Activated CD4-positive, alpha-beta T cell treated with anti-CD3 and anti-CD28 coated beads, Interleukin-2, amount 50 U/mL, for 24 hours (primary cell): ENCODE results near the gene ENPP6.
"Not testable (repeated sequence)": the region's sequence is repeated elsewhere in the genome, so short reads cannot be mapped to it uniquely, and the experiment has no call there.

Experiments
- DNase-seq, 2 donors: peaks; one replicate each; pipeline ENCODE4 v3.0.0-alpha.2; 2020; ENCODE audit warnings: low read depth in 1 of 2, low spot score in 1 of 2

The ENPP6 gene

DNA sequence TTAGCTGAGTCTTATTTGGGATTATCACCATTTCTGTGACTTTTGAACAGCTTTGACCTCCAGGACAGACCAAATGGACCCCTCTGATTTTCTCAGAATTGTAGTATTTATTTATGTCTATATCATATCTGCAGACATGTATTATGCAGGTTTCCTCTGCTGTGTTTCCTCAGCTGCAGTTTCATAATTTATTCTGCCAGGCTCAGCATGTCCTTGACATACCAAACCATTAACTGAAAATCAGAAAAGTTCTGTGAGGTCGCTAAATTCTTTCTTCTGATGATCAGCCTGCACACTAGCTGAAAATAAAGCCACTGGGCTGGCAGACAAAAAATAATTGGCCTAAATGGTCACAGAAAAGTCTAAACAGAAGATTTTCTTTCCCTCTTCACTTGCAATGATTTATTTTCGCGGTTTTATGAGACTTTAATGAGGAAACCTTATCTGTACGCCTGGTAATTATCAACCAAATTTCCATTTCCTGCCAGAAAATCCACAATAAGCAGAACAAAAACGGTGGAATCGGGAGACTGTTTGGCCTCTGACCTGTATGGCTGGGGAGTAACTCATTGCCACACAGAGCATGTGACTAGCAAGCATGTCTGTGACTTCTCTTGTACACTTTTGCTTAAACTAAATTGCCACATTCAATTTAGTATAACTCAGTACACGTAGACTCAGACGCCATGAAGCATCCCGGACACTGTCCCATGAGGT lies 150.9 kb downstream of the ENPP6 start:
- no peak for DNase-seq

DNA sequence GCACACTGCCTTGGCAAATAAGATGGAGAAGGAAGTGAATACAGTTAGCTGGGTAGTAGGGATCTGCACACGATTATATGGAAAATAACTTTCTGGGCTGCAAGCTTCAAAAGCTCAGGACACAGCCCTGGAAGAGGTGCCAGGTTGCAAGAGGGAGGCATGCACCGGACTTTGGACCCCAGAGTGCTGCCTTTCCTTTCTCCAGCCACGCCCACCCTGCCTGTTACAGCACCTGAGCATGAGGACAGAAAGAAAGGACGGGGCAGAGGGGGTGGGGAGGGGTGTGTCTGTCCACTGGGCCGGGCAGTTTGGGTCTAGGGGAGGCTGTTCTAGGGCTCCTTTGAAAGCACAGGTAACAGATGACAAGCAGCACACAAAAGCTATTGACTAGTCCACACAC lies 152.8 kb downstream of the ENPP6 start:
- no peak for DNase-seq

DNA sequence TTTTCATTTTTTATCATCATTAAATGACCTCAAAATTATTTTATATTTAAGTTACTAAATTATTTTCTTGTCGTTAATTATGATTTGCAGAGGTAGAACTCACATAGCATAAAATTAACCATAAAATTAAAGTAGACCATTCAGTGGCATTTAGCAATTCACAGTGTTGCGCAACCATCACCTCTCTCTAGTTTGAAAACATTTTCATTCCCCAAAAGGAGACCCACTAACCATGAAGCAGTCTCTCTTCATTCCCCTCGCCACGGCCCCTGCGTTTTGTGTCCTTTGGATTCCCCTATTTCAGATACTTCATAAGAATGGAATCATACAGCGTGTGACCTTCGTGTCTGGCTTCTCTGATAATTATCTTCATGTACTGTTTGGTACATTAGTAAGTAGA lies 154.9 kb downstream of the ENPP6 start:
- DNase-seq = no peak

DNA sequence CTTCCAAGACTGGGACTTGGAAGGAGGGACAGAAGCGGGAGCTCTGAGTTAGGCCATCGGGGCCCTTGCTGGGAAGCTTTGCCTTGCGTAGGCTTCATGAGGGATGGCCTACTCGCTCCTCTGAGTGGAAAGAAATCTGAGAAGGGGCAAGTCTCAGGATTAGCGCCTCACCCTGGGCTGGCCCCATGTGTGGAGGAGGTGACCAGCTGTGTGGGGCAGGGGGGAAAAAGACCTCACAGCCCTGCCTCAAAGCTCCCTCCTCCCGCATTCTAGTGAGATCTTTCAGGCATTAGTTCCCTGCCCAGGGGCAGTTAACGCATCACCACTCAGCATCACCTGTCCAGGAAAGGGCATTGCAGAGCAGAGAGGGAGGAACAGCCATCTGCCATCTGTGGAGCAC lies 156.1 kb downstream of the ENPP6 start:
- DNase-seq = no peak

DNA sequence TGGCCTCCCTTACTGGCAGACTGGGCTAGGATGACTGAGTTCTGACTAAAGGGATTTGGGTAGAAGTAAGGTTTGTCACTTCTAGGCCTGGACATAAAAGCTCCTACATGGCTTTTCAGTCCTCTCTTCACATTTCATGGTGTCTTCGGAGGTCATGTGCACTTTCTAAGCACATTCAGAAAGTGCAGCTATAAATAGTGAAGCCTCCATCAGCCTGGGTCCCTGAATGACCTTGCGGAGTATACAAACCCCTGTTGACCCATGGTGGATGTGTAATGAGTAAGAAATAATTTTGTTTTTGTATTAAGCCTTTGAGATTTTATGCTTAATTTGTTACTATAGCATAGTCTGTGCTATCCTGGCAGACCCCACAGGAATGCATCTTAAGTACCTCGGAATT lies 158.6 kb downstream of the ENPP6 start:
- DNase-seq = no peak

DNA sequence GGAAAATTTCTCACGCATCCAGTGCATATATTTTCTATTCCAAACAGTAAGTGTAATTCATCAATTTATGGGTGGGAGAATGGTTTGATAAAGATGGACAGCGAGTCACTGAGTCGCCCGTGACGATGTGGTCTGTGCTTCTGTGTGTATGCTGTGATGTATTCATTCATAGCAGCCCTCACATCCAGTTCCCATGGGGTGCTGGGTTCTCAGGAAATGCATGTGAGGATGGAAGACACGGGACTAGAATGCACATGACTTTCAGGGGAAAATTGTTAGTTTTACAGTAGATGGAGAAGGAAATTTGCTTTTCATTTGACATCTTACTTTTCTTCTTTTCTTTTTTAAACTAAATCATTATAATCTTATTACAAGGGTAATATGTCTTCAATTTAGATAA lies 159.6 kb downstream of the ENPP6 start:
- no peak for DNase-seq

DNA sequence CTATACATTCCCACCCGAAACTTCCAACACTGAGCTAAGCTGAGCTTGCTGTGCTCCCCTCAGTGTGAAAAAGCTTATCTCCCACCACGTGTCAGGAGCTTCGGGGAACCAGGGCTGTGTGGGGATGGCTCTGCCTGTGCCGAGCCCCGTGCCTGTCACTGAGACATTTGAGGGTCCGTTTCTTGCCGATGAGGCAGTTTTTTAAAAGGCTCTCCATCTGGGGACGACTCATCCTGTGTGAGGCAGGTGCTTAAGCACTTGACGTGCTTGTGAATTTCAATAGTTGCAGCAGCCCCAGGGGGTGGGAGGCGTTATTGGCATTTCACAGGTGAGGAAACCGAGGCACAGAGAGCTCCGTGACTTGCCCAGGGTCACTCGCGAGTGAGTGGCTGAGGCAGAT lies 160.8 kb downstream of the ENPP6 start:
- no peak for DNase-seq

DNA sequence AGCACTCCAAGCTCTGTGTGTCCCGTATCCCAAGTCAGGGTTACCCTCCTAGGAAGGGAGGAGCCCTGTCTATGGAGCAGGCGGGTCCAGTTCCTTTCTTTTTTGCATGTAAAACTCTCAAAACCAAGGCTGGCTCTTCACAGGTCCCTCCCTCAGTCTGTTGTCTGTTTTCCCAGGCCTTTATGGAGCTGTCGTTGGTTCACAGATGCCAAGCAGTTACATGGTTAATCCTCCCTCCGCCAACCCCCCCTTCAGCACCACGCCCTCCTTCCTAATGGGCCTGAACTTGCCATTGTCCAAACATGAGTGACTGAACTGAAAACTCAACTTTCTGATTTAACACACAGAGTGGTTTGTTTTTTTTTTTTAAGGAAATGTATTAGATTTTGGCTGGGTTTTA lies 164.2 kb downstream of the ENPP6 start:
- no peak for DNase-seq

DNA sequence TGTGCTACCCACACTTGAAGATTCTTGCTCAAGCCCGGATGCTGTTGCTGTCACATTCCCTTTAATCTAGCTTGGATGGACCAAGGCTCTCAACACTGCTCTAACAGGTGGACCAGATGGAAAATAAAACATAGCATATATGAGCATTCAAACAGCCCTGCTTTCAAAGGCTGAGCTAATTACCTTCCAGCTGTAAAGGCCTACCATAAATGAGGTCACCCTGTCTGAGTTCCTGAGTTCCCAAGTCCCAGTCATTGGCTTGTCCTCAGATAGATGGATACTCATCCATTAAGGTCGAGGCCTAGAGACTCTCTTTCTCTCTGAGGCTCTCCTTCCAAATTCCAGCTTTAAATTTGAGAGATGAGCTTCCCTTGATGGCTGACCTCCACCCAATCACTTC lies 165.1 kb downstream of the ENPP6 start:
- DNase-seq = no peak

DNA sequence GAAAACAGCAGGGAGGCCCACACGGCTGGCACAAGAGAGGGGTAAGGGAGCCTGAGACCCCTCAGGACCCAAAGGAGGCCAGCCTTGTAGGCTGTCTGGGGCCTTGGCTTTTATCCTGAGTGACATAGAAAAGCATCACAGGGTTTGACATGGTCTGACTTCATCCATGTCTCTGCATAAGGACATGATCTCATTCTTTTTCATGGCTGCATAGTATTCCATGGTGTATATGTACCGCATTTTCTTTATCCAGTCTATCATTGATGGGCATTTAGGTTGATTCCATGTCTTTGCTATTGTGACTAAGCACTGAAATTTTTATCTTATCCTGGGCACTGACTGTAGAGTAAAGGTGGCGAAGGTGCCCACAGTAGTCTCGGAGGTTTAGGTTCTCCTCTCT lies 166.4 kb downstream of the ENPP6 start:
- DNase-seq = not testable (repeated sequence)

DNA sequence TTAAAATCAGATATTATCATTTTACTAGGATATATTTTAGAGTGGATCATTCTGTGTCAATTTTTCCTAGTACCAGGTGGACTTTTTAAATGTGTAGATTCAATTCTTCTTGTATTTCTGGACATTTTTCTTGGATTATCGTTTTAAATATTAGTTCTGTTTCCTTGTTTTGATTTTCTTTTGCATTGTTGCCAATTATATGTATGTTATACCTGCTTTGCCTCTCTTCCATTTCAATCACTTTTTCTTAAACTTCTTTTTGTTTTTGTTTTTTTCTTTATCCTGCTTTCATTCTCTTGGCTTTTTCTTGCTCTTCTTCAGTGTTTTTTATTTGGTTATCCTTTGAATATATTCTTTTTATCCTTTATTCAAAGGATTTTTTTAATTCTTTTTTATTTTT lies 171.5 kb downstream of the ENPP6 start:
- DNase-seq = no peak

DNA sequence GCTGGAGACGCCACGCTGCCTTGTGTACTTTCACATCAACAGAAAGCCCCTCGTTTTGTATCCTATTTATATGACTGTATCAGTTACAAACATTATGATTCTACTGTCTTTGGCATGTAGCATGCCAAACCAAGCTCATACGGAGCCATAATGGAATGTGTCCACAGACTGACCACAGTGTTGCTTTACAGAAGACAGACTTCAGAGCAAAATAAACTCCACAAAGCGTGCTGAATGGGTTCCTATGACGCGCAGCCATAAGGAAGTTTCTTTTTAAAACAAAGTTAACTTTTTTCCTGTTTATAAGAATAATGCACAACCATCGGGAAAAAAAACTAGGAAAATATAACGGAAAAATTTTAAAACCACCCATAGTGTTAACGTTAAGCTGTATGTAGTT lies 176.5 kb downstream of the ENPP6 start:
- no peak for DNase-seq

DNA sequence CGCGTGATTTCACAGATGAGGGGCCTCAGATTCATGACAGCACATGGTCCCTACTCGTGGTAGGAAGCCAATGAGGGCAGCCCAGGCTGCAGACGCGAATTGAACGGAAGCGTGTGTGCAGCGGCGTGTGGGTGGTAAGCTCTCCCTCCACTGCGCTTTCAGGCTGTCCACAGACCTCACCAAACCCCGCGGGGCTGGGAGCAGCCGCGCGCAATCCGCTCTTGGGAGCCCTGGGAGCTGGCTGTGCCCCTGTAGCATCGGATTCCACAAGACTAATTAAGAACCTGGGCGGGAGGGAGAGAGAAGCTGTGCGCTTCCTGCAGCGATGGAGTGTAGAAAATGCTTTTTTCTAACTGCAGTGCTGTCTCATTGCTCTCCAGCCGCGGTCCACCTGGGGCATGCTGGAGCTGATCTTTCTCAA lies 177.7 kb downstream of the ENPP6 start:
- DNase-seq = no peak
